GM18909 (cell line): ENCODE results near the gene MAP3K2.
"Not testable (repeated sequence)": the region's sequence is repeated elsewhere in the genome, so short reads cannot be mapped to it uniquely, and the experiment has no call there.

Experiments
- ATAC-seq: cut with Tn5 transposase; IDR thresholded peaks from one replicate; pipeline ENCODE4 v1.9.1; 2021; ENCODE audit warnings: mild to moderate bottlenecking; ENCODE audit not compliant: unreplicated experiment, poor library complexity

MAP3K2 gene

DNA sequence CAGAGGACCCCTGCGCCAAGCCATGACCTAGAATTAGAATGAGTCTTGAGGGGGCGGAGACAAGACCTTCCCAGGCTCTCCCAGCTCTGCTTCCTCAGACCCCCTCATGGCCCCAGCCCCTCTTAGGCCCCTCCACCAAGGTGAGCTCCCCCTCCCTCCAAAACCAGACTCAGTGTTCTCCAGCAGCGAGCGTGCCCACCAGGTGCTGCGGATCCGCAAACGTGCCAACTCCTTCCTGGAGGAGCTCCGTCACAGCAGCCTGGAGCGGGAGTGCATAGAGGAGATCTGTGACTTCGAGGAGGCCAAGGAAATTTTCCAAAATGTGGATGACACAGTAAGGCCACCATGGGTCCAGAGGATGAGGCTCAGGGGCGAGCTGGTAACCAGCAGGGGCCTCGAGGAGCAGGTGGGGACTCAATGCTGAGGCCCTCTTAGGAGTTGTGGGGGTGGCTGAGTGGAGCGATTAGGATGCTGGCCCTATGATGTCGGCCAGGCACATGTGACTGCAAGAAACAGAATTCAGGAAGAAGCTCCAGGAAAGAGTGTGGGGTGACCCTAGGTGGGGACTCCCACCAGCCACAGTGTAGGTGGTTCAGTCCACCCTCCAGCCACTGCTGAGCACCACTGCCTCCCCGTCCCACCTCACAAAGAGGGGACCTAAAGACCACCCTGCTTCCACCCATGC is 33.5 kb upstream of the MAP3K2 start:
- no peak for ATAC-seq

DNA sequence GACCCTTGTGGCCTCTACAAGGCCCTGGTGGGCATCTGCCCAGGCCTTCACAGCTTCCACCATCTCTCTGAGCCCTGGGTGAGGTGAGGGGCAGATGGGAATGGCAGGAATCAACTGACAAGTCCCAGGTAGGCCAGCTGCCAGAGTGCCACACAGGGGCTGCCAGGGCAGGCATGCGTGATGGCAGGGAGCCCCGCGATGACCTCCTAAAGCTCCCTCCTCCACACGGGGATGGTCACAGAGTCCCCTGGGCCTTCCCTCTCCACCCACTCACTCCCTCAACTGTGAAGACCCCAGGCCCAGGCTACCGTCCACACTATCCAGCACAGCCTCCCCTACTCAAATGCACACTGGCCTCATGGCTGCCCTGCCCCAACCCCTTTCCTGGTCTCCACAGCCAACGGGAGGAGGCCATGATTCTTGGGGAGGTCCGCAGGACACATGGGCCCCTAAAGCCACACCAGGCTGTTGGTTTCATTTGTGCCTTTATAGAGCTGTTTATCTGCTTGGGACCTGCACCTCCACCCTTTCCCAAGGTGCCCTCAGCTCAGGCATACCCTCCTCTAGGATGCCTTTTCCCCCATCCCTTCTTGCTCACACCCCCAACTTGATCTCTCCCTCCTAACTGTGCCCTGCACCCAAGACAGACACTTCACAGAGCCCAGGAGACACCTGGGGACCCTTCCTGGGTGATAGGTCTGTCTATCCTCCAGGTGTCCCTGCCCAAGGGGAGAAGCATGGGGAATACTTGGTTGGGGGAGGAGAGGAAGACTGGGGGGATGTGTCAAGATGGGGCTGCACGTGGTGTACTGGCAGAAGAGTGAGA is 32.5 kb upstream of the MAP3K2 start:
- ATAC-seq: no peak

DNA sequence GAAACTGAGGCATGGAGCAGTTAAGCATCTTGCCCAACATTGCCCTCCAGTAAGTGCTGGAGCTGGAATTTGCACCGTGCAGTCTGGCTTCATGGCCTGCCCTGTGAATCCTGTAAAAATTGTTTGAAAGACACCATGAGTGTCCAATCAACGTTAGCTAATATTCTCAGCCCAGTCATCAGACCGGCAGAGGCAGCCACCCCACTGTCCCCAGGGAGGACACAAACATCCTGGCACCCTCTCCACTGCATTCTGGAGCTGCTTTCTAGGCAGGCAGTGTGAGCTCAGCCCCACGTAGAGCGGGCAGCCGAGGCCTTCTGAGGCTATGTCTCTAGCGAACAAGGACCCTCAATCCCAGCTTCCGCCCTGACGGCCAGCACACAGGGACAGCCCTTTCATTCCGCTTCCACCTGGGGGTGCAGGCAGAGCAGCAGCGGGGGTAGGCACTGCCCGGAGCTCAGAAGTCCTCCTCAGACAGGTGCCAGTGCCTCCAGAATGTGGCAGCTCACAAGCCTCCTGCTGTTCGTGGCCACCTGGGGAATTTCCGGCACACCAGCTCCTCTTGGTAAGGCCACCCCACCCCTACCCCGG is 31.8 kb upstream of the MAP3K2 start:
- ATAC-seq: no peak

DNA sequence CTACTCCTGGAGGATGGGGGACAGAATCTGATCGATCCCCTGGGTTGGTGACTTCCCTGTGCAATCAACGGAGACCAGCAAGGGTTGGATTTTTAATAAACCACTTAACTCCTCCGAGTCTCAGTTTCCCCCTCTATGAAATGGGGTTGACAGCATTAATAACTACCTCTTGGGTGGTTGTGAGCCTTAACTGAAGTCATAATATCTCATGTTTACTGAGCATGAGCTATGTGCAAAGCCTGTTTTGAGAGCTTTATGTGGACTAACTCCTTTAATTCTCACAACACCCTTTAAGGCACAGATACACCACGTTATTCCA is 31.3 kb upstream of the MAP3K2 start:
- ATAC-seq: no peak

DNA sequence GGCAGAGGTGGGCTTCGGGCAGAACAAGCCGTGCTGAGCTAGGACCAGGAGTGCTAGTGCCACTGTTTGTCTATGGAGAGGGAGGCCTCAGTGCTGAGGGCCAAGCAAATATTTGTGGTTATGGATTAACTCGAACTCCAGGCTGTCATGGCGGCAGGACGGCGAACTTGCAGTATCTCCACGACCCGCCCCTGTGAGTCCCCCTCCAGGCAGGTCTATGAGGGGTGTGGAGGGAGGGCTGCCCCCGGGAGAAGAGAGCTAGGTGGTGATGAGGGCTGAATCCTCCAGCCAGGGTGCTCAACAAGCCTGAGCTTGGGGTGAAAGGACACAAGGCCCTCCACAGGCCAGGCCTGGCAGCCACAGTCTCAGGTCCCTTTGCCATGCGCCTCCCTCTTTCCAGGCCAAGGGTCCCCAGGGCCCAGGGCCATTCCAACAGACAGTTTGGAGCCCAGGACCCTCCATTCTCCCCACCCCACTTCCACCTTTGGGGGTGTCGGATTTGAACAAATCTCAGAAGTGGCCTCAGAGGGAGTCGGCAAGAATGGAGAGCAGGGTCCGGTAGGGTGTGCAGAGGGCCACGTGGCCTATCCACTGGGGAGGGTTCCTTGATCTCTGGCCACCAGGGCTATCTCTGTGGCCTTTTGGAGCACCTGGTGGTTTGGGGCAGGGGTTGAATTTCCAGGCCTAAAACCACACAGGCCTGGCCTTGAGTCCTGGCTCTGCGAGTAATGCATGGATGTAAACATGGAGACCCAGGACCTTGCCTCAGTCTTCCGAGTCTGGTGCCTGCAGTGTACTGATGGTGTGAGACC is 30.7 kb upstream of the MAP3K2 start, which contains the start of gene PROC:
PROC (plus strand) TSS at position 128 of the 812 bp plus-strand sequence. CDS start 1,516 bp downstream, outside the sequence.
- no peak for ATAC-seq

DNA sequence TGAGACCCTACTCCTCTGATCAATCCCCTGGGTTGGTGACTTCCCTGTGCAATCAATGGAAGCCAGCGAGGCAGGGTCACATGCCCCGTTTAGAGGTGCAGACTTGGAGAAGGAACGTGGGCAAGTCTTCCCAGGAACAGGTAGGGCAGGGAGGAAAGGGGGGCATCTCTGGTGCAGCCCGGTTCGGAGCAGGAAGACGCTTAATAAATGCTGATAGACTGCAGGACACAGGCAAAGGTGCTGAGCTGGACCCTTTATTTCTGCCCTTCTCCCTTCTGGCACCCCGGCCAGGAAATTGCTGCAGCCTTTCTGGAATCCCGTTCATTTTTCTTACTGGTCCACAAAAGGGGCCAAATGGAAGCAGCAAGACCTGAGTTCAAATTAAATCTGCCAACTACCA is 29.6 kb upstream of the MAP3K2 start:
- ATAC-seq: no peak

DNA sequence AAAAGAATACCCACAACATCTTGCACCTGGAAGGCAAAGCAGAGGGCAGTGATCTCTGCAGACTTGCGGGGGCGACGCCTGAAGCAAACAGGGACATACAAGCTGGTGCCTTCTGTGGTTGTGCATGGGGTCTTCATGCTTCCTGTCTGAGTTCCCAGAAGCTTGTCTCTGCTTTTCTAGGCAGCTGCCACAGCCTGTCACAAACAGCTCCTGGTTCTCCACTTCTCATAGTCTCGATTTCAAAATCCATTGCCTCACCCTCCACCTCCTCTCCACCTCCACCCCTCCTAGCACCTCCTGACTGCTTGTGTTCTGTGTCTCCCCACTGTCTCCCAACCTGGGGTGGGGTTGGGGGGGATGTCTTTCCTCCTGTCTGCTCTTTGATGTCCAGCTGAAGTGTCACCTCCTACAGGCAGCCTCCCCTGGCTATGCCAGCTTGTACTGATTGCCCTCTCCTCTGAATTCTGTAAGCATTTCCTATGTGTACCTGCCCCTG is 28.8 kb upstream of the MAP3K2 start:
- no peak for ATAC-seq

DNA sequence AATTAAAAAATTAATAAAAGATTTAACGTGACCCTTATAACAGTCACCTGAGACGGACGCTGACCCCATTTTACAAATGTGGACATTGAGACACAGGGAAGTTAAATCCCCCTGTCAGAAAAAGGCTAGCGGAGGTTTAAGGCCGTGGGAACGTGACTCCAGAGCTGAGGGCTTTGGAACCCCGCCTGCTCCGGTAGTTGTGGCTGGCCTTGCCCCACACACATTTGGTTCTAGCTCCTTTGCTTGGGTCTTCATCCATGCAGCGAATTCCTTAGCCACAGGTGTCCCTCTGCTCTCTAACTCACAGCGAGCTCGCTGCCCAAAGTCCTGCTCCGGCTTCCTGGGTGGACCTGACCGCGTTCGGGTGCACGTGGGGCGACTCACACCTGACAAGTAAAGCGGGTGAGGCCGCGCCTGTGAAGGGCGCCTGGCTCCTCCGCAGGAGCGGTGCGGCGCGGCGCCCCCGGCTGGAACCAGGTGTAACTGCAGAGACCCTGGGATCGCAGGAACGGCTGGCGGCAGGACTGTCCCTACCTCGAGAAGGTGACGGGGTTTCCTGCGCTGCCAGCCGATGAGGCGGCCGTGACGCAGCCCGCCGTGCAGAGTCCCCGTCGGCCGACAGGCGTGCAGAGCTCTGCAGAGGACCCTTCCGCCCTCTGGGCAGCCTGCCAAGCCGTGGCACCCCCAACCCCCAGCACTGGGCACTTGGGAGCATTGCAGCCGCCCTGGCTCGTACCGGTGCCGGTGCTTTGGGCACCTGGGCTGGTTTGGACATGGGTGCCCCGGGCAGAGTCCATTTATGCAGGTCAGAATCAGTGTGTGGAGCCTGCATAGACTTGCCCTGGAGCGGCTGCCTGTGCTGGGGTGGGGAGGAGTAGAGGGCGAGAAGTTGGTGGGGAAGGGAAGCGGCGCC is 28.1 kb upstream of the MAP3K2 start:
- peak; percentile 83 for ATAC-seq

DNA sequence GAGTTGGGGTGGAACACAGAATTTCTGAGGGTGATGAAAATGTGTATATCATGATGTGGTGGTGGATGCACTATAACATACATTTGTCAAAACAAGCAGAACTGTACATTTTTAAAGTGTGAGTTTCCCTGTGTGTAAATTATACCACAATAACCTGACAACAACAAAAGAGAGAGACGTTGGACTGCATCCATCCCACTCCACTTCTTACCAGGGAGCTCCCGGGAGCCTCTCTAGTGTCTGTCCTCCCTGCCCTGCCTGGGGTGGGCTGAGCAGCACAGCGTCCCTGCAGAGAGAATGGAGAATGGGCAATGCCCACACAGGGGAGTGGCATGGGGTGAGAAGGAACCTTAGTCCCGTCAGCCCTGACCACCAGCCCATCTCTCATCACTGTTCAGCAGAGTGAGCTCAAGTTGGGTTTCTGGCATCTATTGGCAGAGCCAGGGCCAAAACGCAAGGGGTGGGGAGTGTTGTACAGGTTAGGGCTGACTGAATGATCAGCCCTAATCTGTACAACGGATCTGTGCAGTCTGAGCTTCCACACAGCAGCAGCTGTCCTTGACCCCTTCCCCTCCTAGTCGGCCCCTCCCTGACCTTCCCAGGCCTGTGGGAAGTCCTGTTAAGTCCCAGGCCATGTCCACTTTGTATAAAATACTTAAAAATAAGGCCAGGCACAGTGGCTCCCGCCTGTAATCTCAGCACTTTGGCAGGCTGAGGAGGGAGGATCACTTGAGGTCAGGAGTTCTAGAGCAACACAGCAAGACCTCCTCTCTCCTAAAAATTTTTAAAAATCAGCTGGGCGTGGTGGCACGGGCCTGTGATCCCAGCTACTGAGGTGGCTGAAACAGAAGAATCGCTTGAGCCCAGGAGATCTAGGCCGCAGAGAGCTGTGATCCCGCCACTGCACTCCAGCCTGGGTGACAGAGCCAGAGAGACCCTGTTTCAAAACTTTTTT is 27.1 kb upstream of the MAP3K2 start:
- no peak for ATAC-seq

DNA sequence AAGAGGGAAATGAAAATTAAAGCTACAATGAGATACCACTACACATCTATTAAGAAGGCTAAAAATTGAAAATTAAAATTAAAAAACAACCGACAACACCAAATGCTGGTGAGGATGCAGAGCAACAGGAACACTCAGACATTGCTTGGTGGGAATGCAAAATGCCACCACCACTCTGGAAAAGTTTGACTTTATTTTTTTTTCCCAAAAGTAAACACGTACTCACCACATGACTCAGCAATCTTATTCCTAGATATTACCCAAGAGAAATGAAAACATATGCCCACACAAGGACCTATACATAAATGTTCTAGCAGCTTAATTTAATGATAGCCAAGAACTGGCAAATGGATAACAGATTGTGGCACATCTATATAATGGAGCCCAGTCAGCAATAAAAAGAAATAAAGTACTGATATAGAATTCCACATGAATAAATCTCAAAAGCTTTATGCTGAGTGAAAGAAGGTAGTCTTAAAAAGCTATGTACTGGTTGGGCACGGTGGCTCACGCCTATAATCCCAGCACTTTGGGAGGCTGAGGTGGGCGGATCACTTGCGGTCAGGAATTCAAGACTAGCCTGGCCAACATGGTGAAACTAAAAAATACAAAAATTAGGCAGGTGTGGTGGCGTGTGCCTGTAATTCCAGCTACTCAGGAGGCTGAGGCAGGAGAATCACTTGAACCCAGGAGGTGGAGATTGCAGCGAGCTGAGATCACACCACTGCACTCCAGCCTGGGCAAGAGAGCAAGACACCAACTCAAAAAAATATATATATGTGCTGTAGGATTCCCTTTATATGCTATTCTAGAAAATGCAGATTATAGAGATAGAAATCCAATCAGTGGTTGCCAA is 26.2 kb upstream of the MAP3K2 start:
- no peak for ATAC-seq

DNA sequence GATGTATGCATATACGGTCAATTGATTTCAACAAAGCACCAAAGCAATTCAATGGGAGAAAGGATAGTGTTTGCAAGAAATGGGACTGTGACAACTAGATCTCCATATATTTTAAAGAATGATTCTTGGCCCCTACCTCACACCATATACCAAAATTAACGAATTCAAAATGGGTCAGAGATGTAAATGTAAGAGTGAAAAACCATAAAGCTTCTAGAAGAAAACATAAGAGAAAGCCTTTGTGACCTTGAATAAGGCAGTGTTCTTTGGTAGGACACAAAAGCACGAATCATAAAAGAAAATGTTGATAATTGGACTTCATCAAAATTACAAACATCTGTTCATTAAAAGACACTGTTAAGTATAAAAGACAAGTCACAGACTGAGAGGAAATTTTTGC is 25.4 kb upstream of the MAP3K2 start:
- no peak for ATAC-seq

DNA sequence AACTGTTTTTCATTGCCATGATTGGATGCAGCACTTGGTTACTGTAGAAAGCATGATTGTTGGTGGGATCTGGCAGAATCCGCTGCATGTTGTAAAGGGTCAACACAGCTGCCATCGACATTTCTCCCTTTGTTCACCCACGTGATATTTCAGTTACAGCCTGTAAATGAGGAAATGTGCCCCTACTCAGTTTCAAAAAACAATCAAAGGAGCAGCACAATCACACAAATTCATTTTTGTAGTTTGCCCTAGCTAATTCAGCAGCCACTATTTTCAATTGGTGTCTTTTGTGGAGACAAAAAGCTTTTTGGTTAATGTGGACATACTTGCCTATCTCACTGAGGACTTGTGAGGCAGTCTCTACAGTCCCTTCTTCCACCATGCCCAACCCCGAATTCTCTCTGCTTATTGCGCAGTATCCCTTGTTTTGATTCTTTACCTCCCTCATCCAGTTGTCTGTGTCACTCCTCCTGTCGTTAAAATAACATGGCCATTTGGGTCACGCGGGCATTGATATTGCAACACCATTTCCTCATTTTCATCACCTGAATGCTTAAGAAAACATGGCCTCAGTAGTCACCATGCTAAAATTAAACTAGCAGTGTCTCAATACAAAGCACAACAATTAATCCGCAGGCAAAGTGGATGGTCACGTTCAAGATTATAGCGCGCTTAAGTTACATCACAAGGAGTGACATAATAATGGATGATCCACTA is 24.0 kb upstream of the MAP3K2 start:
- ATAC-seq: no peak

DNA sequence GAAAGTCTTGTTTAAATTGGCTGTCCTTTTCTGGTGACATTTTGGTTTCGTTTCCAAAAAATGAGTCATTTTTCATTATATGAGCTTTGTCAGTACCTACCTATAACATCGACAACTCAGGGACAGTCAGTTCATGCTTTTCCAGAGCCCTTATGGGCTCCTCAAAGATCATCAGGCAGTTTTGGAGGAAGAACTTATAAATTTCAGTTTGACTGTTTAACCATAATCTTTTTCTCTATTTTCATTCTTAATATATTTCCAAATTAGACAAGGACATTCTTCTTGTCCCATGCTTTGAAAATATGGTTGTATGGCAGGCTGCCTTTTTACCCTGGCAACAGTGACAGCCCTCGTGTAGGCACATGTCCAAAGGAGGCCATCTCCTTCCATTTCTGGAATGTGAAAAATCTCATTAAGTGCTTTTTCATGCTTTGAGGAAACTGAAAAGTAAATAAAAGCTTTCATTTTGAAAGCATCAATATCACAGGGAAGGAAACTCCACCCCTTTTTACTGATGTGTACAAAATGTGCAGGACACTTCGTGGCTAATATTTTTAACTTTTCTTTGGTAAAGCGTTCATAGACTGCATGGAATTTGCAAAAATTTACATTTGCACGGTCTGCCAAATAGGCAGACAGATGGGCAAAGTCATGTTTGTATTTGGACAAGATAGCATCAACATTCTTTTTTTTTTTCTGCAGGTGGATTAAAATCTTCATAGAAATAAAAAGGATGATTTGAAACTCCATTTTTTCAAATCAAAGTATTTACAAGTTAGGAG is 23.3 kb upstream of the MAP3K2 start:
- peak; percentile 50 for ATAC-seq

DNA sequence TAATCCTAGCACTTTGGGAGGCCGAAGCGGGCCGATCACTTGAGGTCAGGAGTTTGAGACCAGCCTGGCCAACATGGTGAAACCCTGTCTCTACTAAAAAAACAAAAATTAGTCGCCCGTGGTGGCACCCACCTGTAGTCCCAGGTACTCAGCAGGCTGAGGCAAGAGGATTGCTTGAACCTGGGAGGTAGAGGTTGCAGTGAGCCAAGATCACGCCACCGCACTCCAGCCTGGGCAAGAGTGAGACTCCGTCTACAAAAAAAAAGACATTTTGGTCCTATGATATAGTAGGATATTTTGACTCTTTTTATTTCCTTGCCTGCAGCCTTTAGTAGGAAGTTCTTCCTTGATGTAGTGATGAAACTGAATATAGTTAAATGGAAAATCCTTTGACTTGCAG is 21.9 kb upstream of the MAP3K2 start:
- not testable (repeated sequence) for ATAC-seq

DNA sequence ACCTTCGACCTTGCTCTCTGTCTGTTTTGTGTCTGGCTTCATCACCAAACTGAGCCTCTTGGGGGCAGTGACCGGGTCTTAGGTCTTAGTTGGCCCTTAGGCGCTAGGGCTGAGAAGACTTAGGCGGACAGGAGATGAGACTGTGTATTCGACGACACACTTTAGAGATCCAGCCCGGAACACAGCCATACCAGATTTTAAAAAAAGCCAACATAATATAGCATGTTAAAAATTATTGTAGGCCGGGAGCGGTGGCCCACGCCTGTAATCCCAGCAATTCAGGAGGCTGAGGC is 21.0 kb upstream of the MAP3K2 start:
- no peak for ATAC-seq
